Astrocyte of the spinal cord (primary cell): ENCODE data around the gene KRTAP19-4.
"Not testable (repeated sequence)": the region's sequence is repeated elsewhere in the genome, so short reads cannot be mapped to it uniquely, and the experiment has no call there.

Experiments used
- DNase-seq: peaks from one replicate; pipeline ENCODE4 v3.0.0; 2011; ENCODE audit warnings: low read depth, low spot score
- H3K4me3 ChIP-seq: 2 replicates; pipeline ENCODE4 v1.5.1; 2011; ENCODE audit warnings: low read depth, mild to moderate bottlenecking, low read length, moderate library complexity
- in situ Hi-C: cut with HindIII; loops from 2 replicates; pipeline ENCODE4 v1.10.0; 2017; ENCODE audit warnings: low sequenced_read_pairs
- TF ChIP-seq, protein P1 (sequence below): IDR thresholded peaks from 2 replicates; pipeline ENCODE4 v1.5.1; 2012; ENCODE audit warnings: low read depth, mild to moderate bottlenecking, low read length, inconsistent platforms

The KRTAP19-4 gene, protein sequence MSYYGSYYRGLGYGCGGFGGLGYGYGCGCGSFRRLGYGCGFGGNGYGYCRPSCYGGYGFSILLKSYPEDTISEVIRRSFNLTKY

DNA sequence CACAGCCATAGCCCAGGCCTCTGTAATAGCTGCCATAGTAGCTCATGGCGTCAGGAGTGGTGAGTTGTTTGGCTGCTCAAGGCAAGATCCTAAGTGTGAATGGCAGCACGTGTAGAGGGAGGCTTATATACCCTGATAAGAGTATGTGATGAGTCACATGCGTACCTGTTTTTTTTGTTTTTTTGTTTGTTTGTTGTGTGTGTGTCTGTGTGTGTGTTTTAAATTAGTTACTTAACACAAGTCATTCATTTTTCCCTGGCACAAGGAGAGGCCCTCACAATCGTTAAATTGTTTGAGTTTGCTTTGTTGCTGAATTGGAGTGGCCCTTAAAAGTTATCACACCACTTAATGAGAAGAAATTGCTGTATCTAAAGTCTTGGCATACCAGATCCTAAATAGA is at the start of gene KRTAP19-4:
Gene KRTAP19-4, minus strand, starts transcription at position 101 of the 400 bp plus-strand sequence. Its CDS starts 55 bp downstream, at position 46.
- TF ChIP-seq, protein P1, sequence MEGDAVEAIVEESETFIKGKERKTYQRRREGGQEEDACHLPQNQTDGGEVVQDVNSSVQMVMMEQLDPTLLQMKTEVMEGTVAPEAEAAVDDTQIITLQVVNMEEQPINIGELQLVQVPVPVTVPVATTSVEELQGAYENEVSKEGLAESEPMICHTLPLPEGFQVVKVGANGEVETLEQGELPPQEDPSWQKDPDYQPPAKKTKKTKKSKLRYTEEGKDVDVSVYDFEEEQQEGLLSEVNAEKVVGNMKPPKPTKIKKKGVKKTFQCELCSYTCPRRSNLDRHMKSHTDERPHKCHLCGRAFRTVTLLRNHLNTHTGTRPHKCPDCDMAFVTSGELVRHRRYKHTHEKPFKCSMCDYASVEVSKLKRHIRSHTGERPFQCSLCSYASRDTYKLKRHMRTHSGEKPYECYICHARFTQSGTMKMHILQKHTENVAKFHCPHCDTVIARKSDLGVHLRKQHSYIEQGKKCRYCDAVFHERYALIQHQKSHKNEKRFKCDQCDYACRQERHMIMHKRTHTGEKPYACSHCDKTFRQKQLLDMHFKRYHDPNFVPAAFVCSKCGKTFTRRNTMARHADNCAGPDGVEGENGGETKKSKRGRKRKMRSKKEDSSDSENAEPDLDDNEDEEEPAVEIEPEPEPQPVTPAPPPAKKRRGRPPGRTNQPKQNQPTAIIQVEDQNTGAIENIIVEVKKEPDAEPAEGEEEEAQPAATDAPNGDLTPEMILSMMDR, result no peak
- no peak within 1 kb of the TSS for H3K4me3 ChIP-seq
- no peak for DNase-seq
- in situ Hi-C loops, result no loop called here

DNA sequence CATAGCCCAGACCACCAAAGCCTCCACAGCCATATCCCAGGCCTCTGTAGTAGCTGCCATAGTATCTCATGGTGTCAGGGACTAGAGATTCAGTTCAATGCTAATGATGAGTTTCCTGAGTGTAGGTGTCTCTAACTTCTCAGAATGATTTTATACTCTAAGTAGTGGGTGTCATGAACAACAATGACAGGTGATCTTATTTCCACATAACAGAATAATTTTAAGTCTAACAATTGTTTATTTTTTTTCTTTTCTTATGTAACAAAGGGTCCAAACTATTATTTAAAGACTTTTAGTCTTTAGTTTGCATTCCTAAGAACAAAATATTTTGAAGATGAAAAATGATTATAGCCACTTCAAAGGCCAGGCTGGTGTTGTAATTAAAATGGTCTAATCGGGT is 44.8 kb upstream of the KRTAP19-4 start, which contains the start of gene KRTAP19-6:
Gene KRTAP19-6, minus strand, starts transcription at position 101 of the 400 bp plus-strand sequence. Its CDS starts 31 bp downstream, at position 70.
- in situ Hi-C loops, result no loop called here
- DNase-seq, result no peak
- no peak within 1 kb of the TSS for H3K4me3 ChIP-seq
- TF ChIP-seq, protein P1, result no peak

DNA sequence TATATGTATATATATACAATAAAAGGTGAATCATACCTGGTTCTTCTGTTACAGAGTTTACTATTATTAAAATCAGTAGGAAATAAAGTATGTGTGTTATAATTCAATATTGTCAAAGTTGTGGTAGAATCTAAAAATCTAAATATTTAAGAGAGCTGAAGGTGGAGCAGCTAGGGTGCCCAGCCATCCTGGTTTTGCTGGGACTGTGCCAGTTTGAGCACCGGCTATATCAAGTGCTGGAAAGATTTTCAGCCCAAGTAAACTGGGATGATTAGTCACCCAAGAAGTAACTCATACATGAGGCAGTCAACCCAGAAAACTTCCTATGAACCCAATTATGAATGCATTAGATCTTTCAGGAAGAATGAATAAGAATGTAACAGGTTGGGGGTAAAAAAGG is 21.9 kb upstream of the KRTAP19-4 start:
- no peak for DNase-seq
- H3K4me3 ChIP-seq, result no peak overlapping the region
- in situ Hi-C loops, result no loop called here
- TF ChIP-seq, protein P1, result no peak

DNA sequence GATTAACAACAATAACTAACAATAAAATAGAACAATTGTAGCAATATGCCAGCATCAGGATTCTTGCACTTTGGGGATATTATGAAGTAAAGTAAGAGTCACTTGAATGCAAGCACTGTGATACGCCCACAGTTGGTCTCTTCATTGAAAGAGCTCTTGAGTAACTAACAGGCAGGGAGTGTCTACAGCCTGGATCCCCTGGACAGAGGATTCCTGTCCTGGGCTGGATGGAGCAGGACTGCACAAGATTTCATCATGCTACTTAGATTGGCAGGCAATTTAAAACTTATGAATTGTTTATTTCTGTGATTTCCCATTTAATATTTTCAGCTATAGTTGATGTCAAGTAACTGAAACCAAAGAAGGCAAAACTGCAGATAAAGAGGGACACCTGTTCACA is 18.7 kb upstream of the KRTAP19-4 start:
- TF ChIP-seq, protein P1, result no peak
- no peak for DNase-seq
- in situ Hi-C loops, result no loop called here
- no peak overlapping the region for H3K4me3 ChIP-seq

DNA sequence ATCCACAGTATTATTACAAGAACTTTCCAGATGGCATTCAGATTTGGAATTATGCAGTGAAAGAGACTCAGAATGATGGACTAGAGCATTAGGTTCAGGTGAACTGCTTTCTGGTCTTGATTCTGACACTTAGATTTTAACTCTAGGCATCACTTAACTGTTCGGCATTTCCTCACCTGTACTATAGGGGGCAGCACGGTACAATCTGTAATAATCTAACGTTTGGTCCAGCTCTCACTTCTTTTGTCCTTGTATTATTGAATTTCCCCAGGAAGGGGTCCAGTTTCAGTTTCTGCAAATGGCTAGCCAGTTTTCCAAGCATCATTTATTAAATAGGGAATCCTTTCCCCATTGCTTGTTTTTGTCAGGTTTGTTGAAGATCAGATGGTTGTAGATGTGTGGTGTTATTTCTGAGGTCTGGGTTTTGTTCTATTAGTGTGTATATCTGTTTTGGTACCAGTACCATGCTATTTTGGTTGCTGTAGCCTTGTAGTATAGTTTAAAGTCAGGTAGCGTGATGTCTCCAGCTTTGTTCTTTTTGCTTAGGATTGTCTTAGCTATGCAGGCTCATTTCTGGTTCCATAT is 8.7 kb upstream of the KRTAP19-4 start:
- in situ Hi-C loops, DNase-seq, H3K4me3 ChIP-seq: not testable (repeated sequence)

DNA sequence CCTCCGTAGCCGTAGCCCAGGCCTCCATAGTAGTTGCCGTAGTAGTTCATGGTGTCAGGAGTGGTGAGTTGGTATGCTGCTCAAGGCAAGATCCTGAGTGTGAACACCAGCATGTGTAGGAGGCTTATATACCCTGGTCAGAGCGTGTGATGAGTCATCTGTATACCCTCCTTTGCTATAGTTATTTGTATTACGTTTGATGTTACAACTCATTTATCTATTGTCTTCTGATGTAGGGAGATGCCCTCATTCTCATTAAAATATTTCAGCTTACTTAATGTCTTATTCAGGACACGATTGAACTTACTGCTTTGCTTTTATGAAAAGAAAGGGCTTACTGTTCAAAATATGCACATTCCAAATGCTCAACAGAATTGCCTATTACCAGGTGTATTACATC is 5.1 kb upstream of the KRTAP19-4 start, which contains the start of gene KRTAP19-5:
Gene KRTAP19-5, minus strand, starts transcription at position 101 of the 400 bp plus-strand sequence. Its CDS starts 51 bp downstream, at position 50.
- TF ChIP-seq, protein P1, result no peak
- in situ Hi-C loops, result no loop called here
- DNase-seq, result no peak

DNA sequence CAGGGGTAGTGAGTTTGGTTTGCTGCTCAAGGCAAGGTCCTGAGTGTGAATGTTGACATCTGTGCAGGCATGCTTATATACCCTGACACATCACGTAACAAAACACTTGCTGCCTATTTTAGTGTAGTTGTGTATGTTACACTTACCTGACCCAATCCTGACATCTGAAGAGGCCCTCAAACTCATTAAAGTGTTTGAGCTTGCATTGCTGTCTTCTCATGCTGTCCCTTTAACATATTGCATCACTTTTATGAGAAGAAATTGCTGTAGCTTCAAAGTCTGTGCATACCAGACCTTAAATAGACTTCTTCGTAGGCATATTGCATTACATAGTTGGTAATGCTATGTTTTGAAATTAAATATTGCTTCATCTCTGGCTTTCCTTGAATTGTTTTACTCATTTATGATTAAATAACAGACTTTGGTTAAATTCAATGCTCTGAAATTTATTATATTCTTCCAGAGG is 5.0 kb downstream of the KRTAP19-4 start, which contains the start of gene KRTAP19-3:
Gene KRTAP19-3, minus strand, starts transcription at position 51 of the 466 bp plus-strand sequence. CDS start 56 bp downstream, outside the sequence.
- in situ Hi-C loops, result no loop called here
- no peak within 1 kb of the TSS for H3K4me3 ChIP-seq
- DNase-seq, result no peak

More for the DNA sequence above, 5.1 kb upstream of the KRTAP19-4 start, which contains the start of gene KRTAP19-5:
- H3K4me3 ChIP-seq, result no peak within 1 kb of the TSS

More for the DNA sequence above, 5.0 kb downstream of the KRTAP19-4 start, which contains the start of gene KRTAP19-3:
- TF ChIP-seq, protein P1, result no peak
